Measurements from ENCODE around the gene MDFIC.

The MDFIC gene

DNA sequence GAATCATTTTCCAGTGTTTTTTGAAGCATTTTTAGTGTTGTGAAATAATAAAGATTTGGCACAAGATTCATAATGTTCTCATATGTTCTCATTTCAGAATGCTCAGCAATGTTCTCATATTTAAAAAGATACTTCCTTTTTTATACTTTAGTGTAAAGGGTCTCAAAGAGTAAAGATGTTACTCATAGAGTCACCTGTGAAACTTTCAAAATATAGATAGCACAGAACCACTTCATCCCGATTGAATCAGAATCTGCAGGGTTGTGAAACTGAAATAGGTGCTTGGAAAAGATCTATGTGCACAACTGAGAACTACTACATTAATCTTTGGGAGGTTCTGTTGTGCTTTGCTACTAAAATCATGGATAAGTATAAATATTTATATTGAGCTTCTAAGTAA, 144.7 kb downstream of the MDFIC start:
- TF ChIP-seq CTCF (IDR thresholded peaks at IDR 0.05; ENCODE audit: low read depth, low read length) (no peak), MYC (IDR thresholded peaks at IDR 0.05; ENCODE audit: low read depth, low read length) (no peak), POLR2A (IDR thresholded peaks at IDR 0.05; ENCODE audit: extremely low read depth, insufficient read length) (no peak)
- TF ChIP-seq, protein P1, sequence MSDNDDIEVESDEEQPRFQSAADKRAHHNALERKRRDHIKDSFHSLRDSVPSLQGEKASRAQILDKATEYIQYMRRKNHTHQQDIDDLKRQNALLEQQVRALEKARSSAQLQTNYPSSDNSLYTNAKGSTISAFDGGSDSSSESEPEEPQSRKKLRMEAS (IDR thresholded peaks at IDR 0.05; ENCODE audit: low read depth, low read length), result no peak
- DNase-seq (ENCODE audit: low read depth), result no peak
- no peak overlapping the region for H3K4me3 ChIP-seq (ENCODE audit: low read depth, low read length)

DNA sequence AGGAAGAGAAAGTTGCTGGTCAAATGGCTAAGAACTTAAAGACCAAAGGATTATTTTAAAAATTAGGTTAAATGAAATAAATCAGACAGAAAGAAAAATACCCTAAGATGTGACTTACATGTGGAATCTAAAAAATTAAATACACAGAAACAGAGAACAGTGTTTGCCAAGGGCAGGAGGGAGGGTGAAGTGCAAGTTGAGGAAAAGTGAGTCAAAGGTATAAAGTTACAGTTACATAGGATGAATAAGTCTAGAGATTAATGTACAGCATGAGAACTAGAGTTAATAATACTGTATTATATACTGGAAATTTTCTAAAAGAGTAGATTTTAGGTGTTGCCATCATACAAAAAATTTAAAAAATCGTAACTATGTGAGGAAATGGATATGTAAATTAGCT, 146.3 kb downstream of the MDFIC start:
- no peak for DNase-seq (ENCODE audit: low read depth)
- H3K4me3 ChIP-seq (ENCODE audit: low read depth, low read length), result no peak overlapping the region
- TF ChIP-seq MYC (IDR thresholded peaks at IDR 0.05; ENCODE audit: low read depth, low read length), result no peak
- TF ChIP-seq CTCF (IDR thresholded peaks at IDR 0.05; ENCODE audit: low read depth, low read length), result no peak
- TF ChIP-seq, protein P1 (IDR thresholded peaks at IDR 0.05; ENCODE audit: low read depth, low read length), result no peak
- TF ChIP-seq POLR2A (IDR thresholded peaks at IDR 0.05; ENCODE audit: extremely low read depth, insufficient read length), result no peak

All from NB4 (cell line).